ENCODE data around the gene TCP11L1.
"Not testable (repeated sequence)": the region's sequence is repeated elsewhere in the genome, so short reads cannot be mapped to it uniquely, and the experiment has no call there.

Gene TCP11L1

GRCh38 chr11:33033493-33033892, 5.9 kb upstream of the TCP11L1 start:
- no peak for DNase-seq

- no peak for DNase-seq
These were observed 4.4 kb upstream of the TCP11L1 start for GRCh38 chr11:33035011-33035410.

- peak; percentile 47 to 65 for DNase-seq
These were observed 875 bp downstream of the TCP11L1 start for GRCh38 chr11:33040033-33040861.

GRCh38 chr11:33040862-33041453, 1.6 kb downstream of the TCP11L1 start:
- DNase-seq = no peak

GRCh38 chr11:33043221-33043830, 4.0 kb downstream of the TCP11L1 start:
- DNase-seq = no peak

GRCh38 chr11:33044285-33044756, 4.9 kb downstream of the TCP11L1 start:
- no peak for DNase-seq

GRCh38 chr11:33045551-33046255, 6.3 kb downstream of the TCP11L1 start:
- DNase-seq = no peak

- peak in 1 of 2 donors; percentile 41 for DNase-seq
These were observed 9.3 kb downstream of the TCP11L1 start for GRCh38 chr11:33048701-33049100.

GRCh38 chr11:33049565-33050408, 10.4 kb downstream of the TCP11L1 start:
- DNase-seq = not testable (repeated sequence)

- DNase-seq = no peak
These were observed 12.9 kb downstream of the TCP11L1 start for GRCh38 chr11:33052231-33052630.

GRCh38 chr11:33055375-33055774, 16.0 kb downstream of the TCP11L1 start:
- DNase-seq = no peak

- DNase-seq = no peak
These were observed 17.9 kb downstream of the TCP11L1 start for GRCh38 chr11:33057284-33057683.

- DNase-seq = no peak
These were observed 20.1 kb downstream of the TCP11L1 start for GRCh38 chr11:33059331-33060007.

- no peak for DNase-seq
These were observed 20.9 kb downstream of the TCP11L1 start for GRCh38 chr11:33060271-33060670.

GRCh38 chr11:33062137-33062536, 22.8 kb downstream of the TCP11L1 start:
- DNase-seq = no peak

- no peak for DNase-seq
These were observed 24.0 kb downstream of the TCP11L1 start for GRCh38 chr11:33063326-33063881.

GRCh38 chr11:33064033-33064825, 24.9 kb downstream of the TCP11L1 start:
- no peak for DNase-seq

- no peak for DNase-seq
These were observed 25.5 kb downstream of the TCP11L1 start for GRCh38 chr11:33064866-33065265.

- peak; percentile 72 to 73 for DNase-seq
These were observed 26.2 kb downstream of the TCP11L1 start for GRCh38 chr11:33065445-33066178.

GRCh38 chr11:33067294-33067693, 27.9 kb downstream of the TCP11L1 start:
- no peak for DNase-seq

Measured in CD4-positive, alpha-beta T cell treated with Interleukin-1 beta for 1 hour (primary cell).